HG03175 (cell line): ENCODE measurements around the gene AP4B1.
A peak's percentile ranks its signal among the peaks of the same experiment; 100 is the strongest.

Experiments
- ATAC-seq: cut with Tn5 transposase; IDR thresholded peaks from one replicate; pipeline ENCODE4 v1.9.1; 2021; ENCODE audit warnings: mild to moderate bottlenecking, moderate library complexity; ENCODE audit not compliant: unreplicated experiment

The AP4B1 gene

GRCh38 chr1:113930499-113931161 is 26.0 kb upstream of the AP4B1 start:
- ATAC-seq: peak; percentile 53

DNA sequence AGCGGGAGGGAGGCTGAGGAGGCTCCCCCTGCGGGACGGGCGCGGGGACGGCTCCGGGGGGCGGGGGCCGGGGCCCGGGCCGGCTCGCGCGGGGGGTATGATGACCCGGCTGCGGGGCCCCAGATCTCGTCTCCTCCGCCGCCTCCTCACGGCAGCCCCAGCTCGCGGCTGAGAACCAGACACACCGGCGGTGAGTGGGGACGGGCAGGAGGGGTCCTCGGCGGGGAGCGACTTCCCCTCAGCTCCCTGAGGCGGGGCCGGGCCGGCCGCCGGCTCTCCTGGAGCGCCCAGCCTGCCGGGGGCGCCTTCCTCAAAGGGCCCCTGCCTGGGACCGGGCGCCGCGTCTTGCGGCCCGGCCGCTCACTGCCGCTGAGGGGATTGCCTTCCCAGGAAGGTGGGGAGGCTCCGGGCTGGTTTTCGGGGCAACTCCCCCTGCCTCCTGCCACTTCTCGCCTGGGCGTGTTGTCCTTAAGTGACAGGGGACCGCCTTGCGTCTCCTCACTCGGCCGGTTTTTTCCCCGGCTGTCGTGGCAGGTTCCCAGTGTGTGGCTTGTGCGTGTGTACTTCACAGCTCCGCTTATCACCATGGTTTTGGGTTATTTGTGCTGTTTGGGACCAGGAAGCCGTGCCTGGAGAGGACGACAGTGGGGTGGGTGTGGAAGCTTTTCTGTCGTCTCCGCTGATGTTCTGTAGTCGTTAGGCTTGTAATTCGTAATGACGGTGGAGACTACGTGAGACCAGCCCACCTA is 25.3 kb upstream of the AP4B1 start:
- ATAC-seq: peak; percentile 27

DNA sequence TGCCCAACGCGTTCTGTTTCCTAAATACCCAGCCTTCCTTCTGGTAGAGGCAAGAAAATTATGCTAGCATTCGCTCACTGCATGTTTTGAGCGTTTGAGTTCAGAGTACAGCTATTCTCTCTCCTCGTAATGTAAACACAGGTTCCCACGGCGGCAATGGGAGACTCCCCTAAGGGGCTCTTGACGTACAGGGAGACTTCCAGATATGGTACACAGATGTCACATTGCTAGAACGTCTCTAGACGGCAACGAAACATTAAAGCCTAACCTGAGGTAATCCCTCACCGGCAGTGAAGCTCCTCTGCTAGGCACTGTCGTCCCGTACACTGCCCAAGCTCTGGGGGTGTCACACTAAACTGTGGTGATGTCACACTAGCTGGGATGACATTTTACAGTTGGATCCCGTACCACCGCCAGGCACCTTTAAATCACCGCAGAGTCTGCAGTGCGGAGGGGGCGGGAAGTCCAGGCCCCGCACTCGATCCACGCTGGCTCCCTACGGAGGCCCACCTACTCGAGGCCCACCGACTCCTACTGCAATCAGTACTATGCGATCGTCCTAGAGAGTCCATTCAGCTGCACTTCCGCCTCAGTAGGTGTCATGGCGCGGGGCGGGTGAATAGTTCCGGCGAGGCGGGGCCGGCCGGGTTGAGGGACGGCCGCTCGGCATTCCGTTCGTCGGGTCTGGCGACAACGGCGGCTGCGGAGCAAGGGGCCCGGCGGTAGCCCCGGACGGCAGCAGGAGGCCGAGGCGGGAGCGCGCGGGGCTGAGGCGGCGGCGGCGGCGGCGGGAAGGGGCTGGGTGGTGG is 24.5 kb upstream of the AP4B1 start, which contains the start of gene HIPK1:
Gene HIPK1 (plus strand): TSS at position 384 of the 809 bp plus-strand sequence.
- ATAC-seq: peak; percentile 62

- ATAC-seq: peak; percentile 22
Measured at GRCh38 chr1:113928187-113928930, 23.8 kb upstream of the AP4B1 start.

DNA sequence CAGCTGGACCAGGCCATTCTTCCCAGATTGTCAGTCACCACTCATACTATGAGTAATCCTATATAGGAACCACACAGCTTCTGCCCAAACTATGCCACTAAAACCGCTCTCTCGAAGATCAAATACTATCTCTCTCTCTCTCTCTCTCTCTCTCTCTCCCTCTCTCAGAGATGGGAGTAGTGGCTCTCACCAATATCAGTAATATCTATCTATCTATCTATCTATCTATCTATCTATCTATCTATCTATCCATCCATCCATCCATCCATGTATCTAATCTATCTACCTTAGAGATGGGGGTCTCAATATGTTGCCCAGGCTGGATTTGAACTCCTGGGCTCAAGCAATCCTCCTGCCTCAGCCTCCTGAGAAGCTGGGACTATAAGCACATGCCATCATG is 19.9 kb upstream of the AP4B1 start:
- ATAC-seq: no peak

GRCh38 chr1:113922957-113923356 is 18.4 kb upstream of the AP4B1 start:
- ATAC-seq: no peak

DNA sequence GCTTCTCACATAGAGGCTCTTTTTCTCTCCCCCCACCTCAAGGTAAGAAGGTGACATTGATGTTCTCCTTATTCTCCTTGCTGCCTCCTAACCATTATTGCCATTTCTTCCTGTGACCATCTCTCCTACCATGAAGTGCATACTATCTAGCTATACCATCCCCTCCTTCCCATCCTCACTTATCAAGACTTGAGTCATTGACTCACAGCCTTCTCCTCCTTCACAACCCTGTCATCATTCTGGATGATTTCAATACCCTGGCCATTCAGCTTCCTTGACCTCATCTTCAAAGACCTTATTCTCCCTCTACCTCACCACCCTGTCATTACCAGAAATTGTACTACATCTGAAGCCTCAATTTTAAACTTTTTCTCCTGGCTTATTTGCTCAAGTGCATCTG is 13.6 kb upstream of the AP4B1 start:
- ATAC-seq: no peak

DNA sequence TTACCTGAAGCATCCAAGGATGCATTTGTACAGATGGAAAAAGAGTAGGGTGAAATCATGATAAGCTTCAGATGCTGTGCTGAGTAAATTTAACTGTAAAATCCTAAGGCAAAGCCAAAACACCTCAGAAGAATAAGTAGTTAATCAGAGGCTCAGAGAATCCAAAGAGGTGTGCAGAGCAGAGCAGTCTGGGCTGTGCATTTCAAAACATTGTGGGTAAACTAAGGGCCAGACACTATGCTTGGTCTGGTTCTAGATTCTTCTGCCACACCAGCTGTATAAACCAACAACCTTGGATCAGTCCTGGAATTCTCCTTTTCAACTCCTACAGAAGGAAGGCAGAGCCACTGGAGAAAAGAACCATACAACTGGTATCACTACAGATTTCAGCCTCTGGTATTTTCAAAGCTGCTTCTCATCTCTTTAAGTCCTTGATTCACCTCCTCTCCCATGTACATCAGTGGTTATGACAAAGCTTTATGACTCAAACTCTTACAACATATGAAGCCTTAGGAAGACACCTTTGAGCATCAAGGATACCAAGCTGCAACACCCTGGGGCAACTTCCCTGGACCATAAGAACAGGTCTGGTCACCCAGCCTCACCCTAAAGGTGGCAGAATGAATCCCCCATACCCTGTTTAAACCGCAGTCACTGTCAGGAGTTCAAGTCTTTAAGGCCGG is 12.9 kb upstream of the AP4B1 start:
- ATAC-seq: no peak

DNA sequence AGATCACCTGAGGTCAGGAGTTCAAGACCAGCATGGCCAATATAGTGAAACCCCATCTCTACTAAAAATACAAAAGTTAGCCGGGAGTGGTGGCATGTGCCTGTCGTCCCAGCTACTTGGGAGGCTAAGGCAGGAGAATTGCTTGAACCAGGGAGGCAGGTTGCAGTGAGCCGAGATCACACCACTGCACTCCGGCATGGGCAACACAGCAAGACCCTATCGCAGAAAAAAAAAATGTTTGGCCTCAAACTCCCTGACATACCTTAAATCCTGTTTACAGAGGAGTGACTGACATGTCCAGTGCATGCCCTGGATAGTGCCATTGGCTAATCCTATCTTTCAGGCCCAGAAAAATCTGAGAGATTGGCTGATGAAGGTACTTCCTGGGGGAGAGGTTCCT is 12.4 kb upstream of the AP4B1 start:
- no peak for ATAC-seq

DNA sequence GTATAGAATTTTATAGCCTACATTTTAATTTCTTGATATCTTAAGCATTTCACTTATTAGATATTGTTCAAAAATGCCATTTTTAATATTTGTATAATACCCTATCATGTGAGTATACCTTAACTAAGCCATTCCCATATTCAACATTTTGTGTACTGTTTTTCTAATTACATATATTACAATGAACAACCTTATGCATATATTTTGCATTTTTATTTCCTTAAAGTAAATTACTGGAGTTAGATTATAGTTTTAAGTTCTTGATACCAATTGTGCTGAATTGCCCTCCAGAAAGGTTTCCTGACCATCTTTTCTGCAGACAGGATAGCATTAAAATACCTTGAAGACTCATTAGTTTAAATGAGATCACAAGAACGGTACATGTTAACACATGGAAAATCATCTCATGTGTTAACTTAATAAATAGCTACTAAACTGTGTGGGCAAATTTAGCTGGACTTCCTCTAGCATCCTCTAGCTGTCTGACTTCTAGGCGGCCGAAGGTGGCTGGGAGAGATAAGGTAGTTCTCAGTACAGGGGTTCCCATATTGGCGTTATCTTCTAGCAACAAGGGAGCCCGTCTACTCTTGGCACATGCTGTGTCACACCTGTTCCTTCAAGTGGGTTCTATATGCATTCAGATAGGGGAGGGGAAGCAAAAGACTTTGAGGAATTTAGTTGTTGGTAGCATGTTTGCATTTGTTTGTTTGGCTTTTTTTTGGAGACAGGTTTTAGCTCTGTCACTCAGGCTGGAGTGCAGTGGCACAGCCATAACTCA is 9.5 kb upstream of the AP4B1 start:
- ATAC-seq: no peak

DNA sequence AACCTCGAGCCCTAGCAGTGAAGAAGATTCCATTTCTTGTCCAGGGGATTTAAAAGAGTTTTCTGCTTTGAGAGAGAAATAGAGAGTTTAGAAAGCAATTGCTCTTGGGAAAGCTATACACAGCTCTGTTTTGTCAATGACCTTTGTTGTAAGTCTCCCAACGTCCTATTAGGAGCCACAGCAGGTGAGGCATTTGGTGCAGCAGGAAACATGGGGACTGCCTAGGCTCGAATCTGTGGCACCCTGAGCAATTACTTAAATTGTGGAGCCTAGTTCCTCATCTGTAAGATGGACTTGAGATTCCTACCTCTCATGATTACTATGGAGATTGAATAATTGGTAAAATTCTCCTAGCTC is 8.7 kb upstream of the AP4B1 start:
- ATAC-seq: no peak

GRCh38 chr1:113912594-113913311 is 8.2 kb upstream of the AP4B1 start:
- no peak for ATAC-seq

DNA sequence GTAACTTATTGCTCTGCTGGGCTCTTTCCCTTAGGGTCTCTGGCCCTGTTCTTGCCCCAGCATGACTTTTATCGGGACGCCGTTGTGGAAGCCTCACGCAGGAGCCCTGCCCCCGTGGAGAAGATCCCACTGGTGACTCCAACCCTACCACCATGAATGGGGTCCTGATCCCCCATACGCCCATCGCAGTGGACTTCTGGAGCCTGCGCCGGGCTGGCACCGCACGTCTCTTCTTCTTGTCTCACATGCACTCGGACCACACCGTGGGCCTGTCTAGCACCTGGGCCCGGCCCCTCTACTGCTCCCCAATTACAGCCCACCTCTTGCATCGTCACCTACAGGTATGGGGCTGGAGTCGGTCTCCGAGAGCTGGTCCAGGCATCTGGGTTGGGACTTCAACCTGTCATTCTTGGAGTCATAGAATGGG is 849 bp upstream of the AP4B1 start:
- no peak for ATAC-seq

GRCh38 chr1:113904293-113904673 is 316 bp downstream of the AP4B1 start:
- ATAC-seq: peak; percentile 28

- no peak for ATAC-seq
Measured at GRCh38 chr1:113903501-113904292, 902 bp downstream of the AP4B1 start.

DNA sequence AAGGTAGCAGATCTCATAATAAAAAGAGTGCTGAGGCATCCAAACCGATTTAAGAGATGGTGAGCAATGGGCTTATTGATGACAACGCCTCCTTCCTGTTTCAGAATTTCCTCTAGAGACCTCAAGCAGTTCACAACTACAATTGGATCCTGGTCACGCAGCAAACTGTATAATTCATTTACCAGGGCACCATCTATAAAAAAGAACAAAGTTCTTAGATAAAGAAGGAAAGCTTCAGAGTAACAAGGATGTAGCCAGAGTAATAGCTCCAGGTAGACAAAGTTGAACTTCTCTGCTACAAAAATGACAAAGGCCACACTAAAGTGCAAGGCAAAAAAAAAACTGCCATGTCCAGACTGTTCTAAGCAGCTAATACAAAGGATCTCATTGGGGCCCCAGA is 3.4 kb downstream of the AP4B1 start:
- no peak for ATAC-seq

DNA sequence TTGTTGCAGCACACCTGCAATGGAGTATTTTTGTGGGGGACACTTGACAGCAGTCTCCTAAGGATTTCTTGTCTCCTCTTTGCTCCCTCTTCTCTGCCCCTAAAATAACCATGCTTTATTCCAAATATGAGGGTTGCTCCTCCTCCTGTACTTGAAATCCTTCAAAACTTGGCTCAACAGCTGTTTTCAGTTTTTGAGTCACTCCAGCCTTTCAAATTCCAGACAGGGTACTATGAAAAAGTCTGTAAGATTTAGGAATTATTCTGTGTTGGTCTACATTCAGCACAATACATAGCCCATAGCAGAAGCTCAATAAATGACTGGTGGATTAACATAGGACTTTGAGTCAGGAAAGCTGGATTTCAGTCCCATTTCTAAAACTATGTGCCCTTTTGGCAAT is 5.5 kb downstream of the AP4B1 start:
- no peak for ATAC-seq

DNA sequence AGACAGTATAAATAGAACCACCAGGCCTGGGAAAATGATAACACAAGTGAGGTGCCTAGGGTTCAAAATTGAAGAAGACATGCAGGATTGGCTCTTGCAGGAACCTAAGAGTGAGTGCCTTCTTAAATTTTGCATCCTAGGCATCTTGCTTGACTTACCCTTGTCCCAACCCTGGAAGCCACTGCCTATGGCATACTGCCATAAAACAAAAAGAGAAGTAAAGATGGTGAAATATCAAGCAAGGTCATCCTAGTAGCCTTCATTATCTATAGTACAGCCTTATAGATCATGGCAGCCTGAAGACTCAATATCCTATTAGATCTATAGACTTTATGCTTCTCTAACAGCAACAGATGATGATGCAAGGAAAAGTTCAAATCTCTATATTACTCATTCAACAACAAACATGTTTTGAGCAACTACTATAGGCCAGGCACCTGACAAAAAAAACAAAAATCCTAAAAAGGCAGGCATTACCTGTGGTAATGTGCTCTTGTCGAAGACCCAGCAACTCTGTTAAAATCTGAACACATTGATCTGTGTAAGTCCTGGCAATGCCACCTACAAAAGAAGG is 6.3 kb downstream of the AP4B1 start:
- ATAC-seq: no peak
